HCT116 (cell line): ENCODE results near the gene B4GALT3. TPM values are rescaled to one million over a fixed set of nuclear protein-coding genes. Genes with fewer than 3 reads are reported as not detected.

Source experiments
- ATAC-seq: fragments of 200-7000 bp; cut with Tn5 transposase; 2 replicates; pipeline ENCODE4 v1.9.1; 2020; ENCODE audit warnings: mild to moderate bottlenecking, moderate library complexity
- BruUV-seq: library from RNA; stranded (reverse); fragments of 400-500 nt; replicated peaks from 2 replicates; lab custom pipeline; 2021; lab: Mats Ljungman, UMichigan
- CTCF ChIA-PET: fragments of 300-600 bp; sonication (Branson Sonifier 250); formaldehyde crosslinking; loops from one replicate; lab custom pipeline; 2021; ENCODE audit warnings: antibody characterized with exemption; lab: Charles Lee
- POLR2A ChIA-PET: fragments of 300-600, 350-600 bp; sonication (Branson Sonifier 250); formaldehyde crosslinking; loops from one replicate; lab custom pipeline; 2021; ENCODE audit warnings: antibody characterized with exemption; lab: Charles Lee
- RAD21 ChIA-PET, 2 experiments: fragments of 300-600 bp; sonication (Branson Sonifier 250); formaldehyde crosslinking; loops; one replicate each; lab custom pipeline; 2023; ENCODE audit warnings: low total read pairs in 2 of 2; ENCODE audit not compliant: uncharacterized antibody in 2 of 2, unreplicated experiment in 2 of 2, low non-redundant PET in 1 of 2; lab: Charles Lee
- DNase-seq: peaks from one replicate; pipeline ENCODE4 v3.0.0-alpha.2; 2010; ENCODE audit warnings: low read depth, low spot score
- H2AFZ ChIP-seq: fragments of 200-600 bp; shearing (Covaris generic), sonication (generic); 2 replicates; pipeline ENCODE4 v1.6.1; 2017; ENCODE audit warnings: low read depth, mixed run types, mixed read lengths, antibody characterized with exemption, low read length; ENCODE audit not compliant: poor library complexity, severe bottlenecking
- H3K27ac ChIP-seq: 2 replicates; pipeline ENCODE4 v1.5.1; 2012; ENCODE audit warnings: low read depth, low read length
- H3K27me3 ChIP-seq: fragments of 200-600 bp; sonication (generic); 2 replicates; pipeline ENCODE4 v1.6.1; 2016; ENCODE audit warnings: mixed run types, low read length, mixed read lengths; ENCODE audit not compliant: insufficient read depth
- H3K36me3 ChIP-seq, 2 experiments: fragments of 200-500 bp in 1 of 2; fragments of 200-600 bp in 1 of 2; sonication (Bioruptor generic) in 1 of 2; sonication (generic) in 1 of 2; 2 replicates each; pipeline versions ENCODE4 v1.5.1 to v1.6.1; 2014 to 2016; ENCODE audit warnings: low read length in 2 of 2, inconsistent platforms in 1 of 2, mixed read lengths in 1 of 2, mixed run types in 1 of 2; ENCODE audit not compliant: insufficient read depth in 2 of 2, control insufficient read depth in 1 of 2
- H3K4me1 ChIP-seq, 2 experiments: fragments of 200-600 bp in 1 of 2; sonication (generic) in 1 of 2; 2 replicates each; pipeline versions ENCODE4 v1.5.1 to v1.6.1; 2012 to 2017; ENCODE audit warnings: low read length in 2 of 2, inconsistent platforms in 1 of 2, mild to moderate bottlenecking in 1 of 2, mixed read lengths in 1 of 2, mixed run types in 1 of 2, moderate library complexity in 1 of 2; ENCODE audit not compliant: insufficient read depth in 2 of 2, control insufficient read depth in 1 of 2
- H3K4me2 ChIP-seq: fragments of 200-600 bp; sonication (generic); 2 replicates; pipeline ENCODE4 v1.6.1; 2017; ENCODE audit warnings: mixed run types, low read length, mixed read lengths
- H3K4me3 ChIP-seq, 2 experiments: fragments of 200-600 bp in 1 of 2; sonication (generic) in 1 of 2; replicated peaks in 1 of 2; 2 replicates each; pipeline ENCODE4 v1.5.1; 2011 to 2016; ENCODE audit warnings: low read length in 2 of 2, control low read depth in 1 of 2, low read depth in 1 of 2, mild to moderate bottlenecking in 1 of 2, mixed read lengths in 1 of 2, mixed run types in 1 of 2
- H3K79me2 ChIP-seq: fragments of 200-600 bp; sonication (generic); 2 replicates; pipeline ENCODE4 v1.6.1; 2017; ENCODE audit warnings: mild to moderate bottlenecking, mixed run types, low read length, moderate library complexity, mixed read lengths; ENCODE audit not compliant: insufficient read depth
- H3K9ac ChIP-seq: fragments of 200-600 bp; sonication (generic); 2 replicates; pipeline ENCODE4 v1.6.1; 2016; ENCODE audit warnings: low read length, mixed read lengths
- H3K9me2 ChIP-seq: fragments of 200-600 bp; sonication (generic), shearing (Covaris generic); 2 replicates; pipeline ENCODE4 v1.6.1; 2017; ENCODE audit warnings: mixed run types, mild to moderate bottlenecking, moderate library complexity; ENCODE audit not compliant: insufficient read depth
- H3K9me3 ChIP-seq, 2 experiments: fragments of 200-500 bp in 1 of 2; fragments of 200-600 bp in 1 of 2; sonication (Bioruptor generic) in 1 of 2; sonication (generic) in 1 of 2; 2 replicates each; pipeline ENCODE4 v1.6.1; 2014 to 2017; ENCODE audit warnings: low read length in 2 of 2, mixed read lengths in 2 of 2, inconsistent platforms in 1 of 2, low read depth in 1 of 2, mild to moderate bottlenecking in 1 of 2, mixed run types in 1 of 2, moderate library complexity in 1 of 2; ENCODE audit not compliant: control insufficient read depth in 1 of 2, insufficient read depth in 1 of 2
- H4K20me1 ChIP-seq: fragments of 200-600 bp; sonication (generic), shearing (Covaris generic); 2 replicates; pipeline ENCODE4 v1.6.1; 2017; ENCODE audit warnings: mixed run types, mild to moderate bottlenecking, moderate library complexity; ENCODE audit not compliant: insufficient read depth
- CBX3 ChIP-seq: IDR thresholded peaks from 2 replicates; pipeline ENCODE4 v1.6.1; 2012; ENCODE audit warnings: low read depth
- CTCF ChIP-seq, 3 experiments: fragments of 200-600 bp in 1 of 3; sonication (generic) in 1 of 3; IDR thresholded peaks in 2 of 3; conservative IDR thresholded peaks in 1 of 3; 2 replicates each; pipeline ENCODE4 v1.5.1; 2012 to 2017; ENCODE audit warnings: low read depth in 2 of 3, low read length in 2 of 3, antibody characterized with exemption in 1 of 3, borderline replicate concordance in 1 of 3, control low read depth in 1 of 3, mild to moderate bottlenecking in 1 of 3, mixed read lengths in 1 of 3, mixed run types in 1 of 3, moderate library complexity in 1 of 3; ENCODE audit not compliant: insufficient read depth in 1 of 3
- EGR1 ChIP-seq: IDR thresholded peaks from 2 replicates; pipeline ENCODE4 v1.6.1; 2012; ENCODE audit warnings: low read depth
- ELF1 ChIP-seq: IDR thresholded peaks from 2 replicates; pipeline ENCODE4 v1.6.1; 2012; ENCODE audit warnings: low read depth, borderline replicate concordance
- EZH2 ChIP-seq: fragments of 200-600 bp; sonication (generic); IDR thresholded peaks from 2 replicates; pipeline ENCODE4 v1.6.1; 2017; ENCODE audit warnings: antibody characterized with exemption, mixed run types
- RAD21 ChIP-seq: IDR thresholded peaks from 2 replicates; pipeline ENCODE4 v1.6.1; 2012; ENCODE audit warnings: low read depth, mild to moderate bottlenecking
- SP1 ChIP-seq: IDR thresholded peaks from 2 replicates; pipeline ENCODE4 v1.6.1; 2012; ENCODE audit warnings: low read depth
- SRF ChIP-seq: IDR thresholded peaks from 2 replicates; pipeline ENCODE4 v1.6.1; 2012; ENCODE audit warnings: low read depth
- TCF7L2 ChIP-seq: IDR thresholded peaks from 2 replicates; pipeline ENCODE4 v1.7.0; 2011; ENCODE audit warnings: borderline replicate concordance, inconsistent platforms; ENCODE audit not compliant: insufficient read depth, insufficient read length; ENCODE audit errors: extremely low read depth
- YY1 ChIP-seq: IDR thresholded peaks from 2 replicates; pipeline ENCODE4 v1.6.1; 2011; ENCODE audit warnings: low read length, low read depth, moderate library complexity, mild to moderate bottlenecking; ENCODE audit not compliant: insufficient replicate concordance; ENCODE audit errors: extremely low read depth
- ZBTB33 ChIP-seq: IDR thresholded peaks from 2 replicates; pipeline ENCODE4 v1.6.1; 2011; ENCODE audit warnings: mild to moderate bottlenecking, low read length, moderate library complexity; ENCODE audit not compliant: insufficient replicate concordance; ENCODE audit errors: extremely low read depth
- ZNF274 ChIP-seq: fragments of 200-500 bp; sonication (Bioruptor generic); IDR thresholded peaks from 2 replicates; pipeline ENCODE4 v1.6.1; 2014; ENCODE audit warnings: mild to moderate bottlenecking, low read depth, low read length, inconsistent platforms
- intact Hi-C: fragments of 100-400 bp; cut with micrococcal nuclease; formaldehyde crosslinking; loops from 2 replicates; pipeline ENCODE4 v1.10.0; 2022
- total RNA-seq: library from RNA; stranded (reverse); gene quantifications from one replicate; pipeline ENCODE4 v1.2.1, GENCODE V29; 2021; ENCODE audit not compliant: unreplicated experiment

B4GALT3 gene
- total RNA-seq, 1 experiment from 2014 or later = 53.7 TPM

- Histone ChIP-seq H3K9ac (no peak overlapping the region), H3K36me3 (peaks cover 4 to 11% of the 10 kb centered on the region in 2 experiments), H3K79me2 (no peaks in the 10 kb centered on the region), H3K4me2 (no peak overlapping the region), H4K20me1 (no peaks in the 10 kb centered on the region), H3K4me3 (no peak overlapping the region), H3K27ac (no peak overlapping the region), H3K27me3 (no peaks in the 10 kb centered on the region), H3K4me1 (peaks cover 14 to 24% of the 10 kb centered on the region in 2 experiments; a peak in 3 of 4 replicates), H2AFZ (no peak overlapping the region), H3K9me3 (no peaks in the 10 kb centered on the region), H3K9me2 (0 out of 2 replicates have a peak, but pooled peaks cover 3% of the 10 kb centered on the region)
- TF ChIP-seq SRF = no peak
- intact Hi-C loops = no loop called here
- no TSS peak for BruUV-seq
- ChIA-PET CTCF (interaction anchor here (1.3 kb wide), 1 partner anchor 22 kb away, joined by 4 read pairs; the partner anchor contains the start of gene NDUFS2), POLR2A (no interaction called here), RAD21 (no interaction called here)
- DNase-seq (no peak), ATAC-seq (no peak)
Observed at GRCh38 chr1:161223805-161224694, 46.7 kb upstream of the B4GALT3 start.

GRCh38 chr1:161222175-161223019 lies 45.1 kb upstream of the B4GALT3 start:
- Histone ChIP-seq H3K27me3 (no peaks in the 10 kb centered on the region), H3K9ac (no peak overlapping the region), H3K9me3 (no peaks in the 10 kb centered on the region), H3K36me3 (no peaks in the 10 kb centered on the region), H4K20me1 (no peaks in the 10 kb centered on the region), H3K9me2 (0 out of 2 replicates have a peak, but pooled peaks cover 3% of the 10 kb centered on the region), H2AFZ (no peak overlapping the region), H3K27ac (no peak overlapping the region), H3K4me1 (peaks cover 10 to 18% of the 10 kb centered on the region in 2 experiments; a peak in 3 of 4 replicates), H3K4me3 (no peak overlapping the region), H3K4me2 (no peak overlapping the region), H3K79me2 (no peaks in the 10 kb centered on the region)
- POLR2A ChIA-PET = no interaction called here
- ATAC-seq (no peak), DNase-seq (no peak)
- RAD21 ChIA-PET = no interaction called here
- no TSS peak for BruUV-seq
- intact Hi-C loops = no loop called here
- CTCF ChIA-PET = interaction anchor here (1.3 kb wide), 1 partner anchor 20 kb away, joined by 4 read pairs; the partner anchor contains the start of gene NDUFS2
- TF ChIP-seq ELF1 = no peak
- TF ChIP-seq ZBTB33 = no peak
- no peak for TF ChIP-seq SP1
- TF ChIP-seq RAD21 = no peak
- TF ChIP-seq ZNF274 = no peak
- no peak for TF ChIP-seq TCF7L2
- TF ChIP-seq CBX3 = no peak
- no peak for TF ChIP-seq EZH2
- TF ChIP-seq CTCF (IDR thresholded peaks at IDR 0.05 in 2 of 3, conservative IDR thresholded peaks at IDR 0.05 in 1 of 3; ENCODE audit: borderline replicate concordance in 1 of 3, insufficient read depth in 1 of 3, low read depth in 2 of 3, low read length in 2 of 3) = no peak
- no peak for TF ChIP-seq YY1
- TF ChIP-seq EGR1 = no peak
